CD14-positive monocyte (primary cell): ENCODE results near the gene KRTAP10-8. TPM values are rescaled to one million over a fixed set of nuclear protein-coding genes. Genes with fewer than 3 reads are reported as not detected.

Source experiments
- polyA plus RNA-seq, 3 donors: library from polyadenylated mRNA; depleted of rRNA in 1 of 3; unstranded in 2 of 3; stranded (reverse) in 1 of 3; fragments of 300-500 nt in 2 of 3; fragments of >200 nt in 1 of 3; fragmentation: Illumina TruSeq in 2 of 3; gene quantifications; 1 replicate in 2 of 3; 2 replicates in 1 of 3; pipeline ENCODE4 v1.2.3, GENCODE V29; 2012 to 2021

KRTAP10-8 gene
- polyA plus RNA-seq, 3 donors: not detected

Other genes with a start within 250 kb of the KRTAP10-8 start
- gene LRRC3, start 156.6 kb upstream of the KRTAP10-8 start, polyA plus RNA-seq: under 1 TPM; 0.30 to 0.59 (median 0.41) TPM
- gene KRTAP10-1, start 71.9 kb upstream of the KRTAP10-8 start, polyA plus RNA-seq: not detected
- not detected for gene KRTAP10-2, start 60.6 kb upstream of the KRTAP10-8 start, polyA plus RNA-seq
- not detected for gene KRTAP10-3, start 53.3 kb upstream of the KRTAP10-8 start, polyA plus RNA-seq
- not detected for gene KRTAP10-4, start 38.4 kb upstream of the KRTAP10-8 start, polyA plus RNA-seq
- not detected for gene KRTAP10-5, start 31.5 kb upstream of the KRTAP10-8 start, polyA plus RNA-seq
- not detected for gene KRTAP10-6, start 19.6 kb upstream of the KRTAP10-8 start, polyA plus RNA-seq
- gene KRTAP10-7, start 11.5 kb upstream of the KRTAP10-8 start, polyA plus RNA-seq: not detected
- not detected for gene KRTAP10-9, start 15.0 kb downstream of the KRTAP10-8 start, polyA plus RNA-seq
- not detected for gene KRTAP10-10, start 25.3 kb downstream of the KRTAP10-8 start, polyA plus RNA-seq
- not detected for gene KRTAP10-11, start 34.3 kb downstream of the KRTAP10-8 start, polyA plus RNA-seq
- not detected for gene KRTAP12-4, start 42.6 kb downstream of the KRTAP10-8 start, polyA plus RNA-seq
- gene KRTAP12-3, start 45.9 kb downstream of the KRTAP10-8 start, polyA plus RNA-seq: not detected
- not detected for gene KRTAP12-2, start 54.8 kb downstream of the KRTAP10-8 start, polyA plus RNA-seq
- not detected for gene KRTAP12-1, start 70.1 kb downstream of the KRTAP10-8 start, polyA plus RNA-seq
- gene KRTAP10-12, start 85.1 kb downstream of the KRTAP10-8 start, polyA plus RNA-seq: not detected
- not detected for gene TSPEAR, start 99.5 kb downstream of the KRTAP10-8 start, polyA plus RNA-seq
- gene UBE2G2, start 189.7 kb downstream of the KRTAP10-8 start, polyA plus RNA-seq: 100 to 1,000 TPM in 1 of 3 donors, 10 to 100 TPM in 2; 22.5 to 123 (median 31.0) TPM
- 100 to 1,000 TPM in 2 of 3 donors, 10 to 100 TPM in 1; 70.9 to 112 (median 109) TPM for gene SUMO3, start 206.0 kb downstream of the KRTAP10-8 start, polyA plus RNA-seq